GM19324 (cell line): ENCODE results near the gene FLNA.
"Not testable (repeated sequence)": the region's sequence is repeated elsewhere in the genome, so short reads cannot be mapped to it uniquely, and the experiment has no call there.

Source experiments
- ATAC-seq: cut with Tn5 transposase; IDR thresholded peaks from one replicate; pipeline ENCODE4 v1.9.1; 2021; ENCODE audit warnings: mild to moderate bottlenecking, moderate library complexity; ENCODE audit not compliant: unreplicated experiment, low FRiP score

FLNA gene

DNA sequence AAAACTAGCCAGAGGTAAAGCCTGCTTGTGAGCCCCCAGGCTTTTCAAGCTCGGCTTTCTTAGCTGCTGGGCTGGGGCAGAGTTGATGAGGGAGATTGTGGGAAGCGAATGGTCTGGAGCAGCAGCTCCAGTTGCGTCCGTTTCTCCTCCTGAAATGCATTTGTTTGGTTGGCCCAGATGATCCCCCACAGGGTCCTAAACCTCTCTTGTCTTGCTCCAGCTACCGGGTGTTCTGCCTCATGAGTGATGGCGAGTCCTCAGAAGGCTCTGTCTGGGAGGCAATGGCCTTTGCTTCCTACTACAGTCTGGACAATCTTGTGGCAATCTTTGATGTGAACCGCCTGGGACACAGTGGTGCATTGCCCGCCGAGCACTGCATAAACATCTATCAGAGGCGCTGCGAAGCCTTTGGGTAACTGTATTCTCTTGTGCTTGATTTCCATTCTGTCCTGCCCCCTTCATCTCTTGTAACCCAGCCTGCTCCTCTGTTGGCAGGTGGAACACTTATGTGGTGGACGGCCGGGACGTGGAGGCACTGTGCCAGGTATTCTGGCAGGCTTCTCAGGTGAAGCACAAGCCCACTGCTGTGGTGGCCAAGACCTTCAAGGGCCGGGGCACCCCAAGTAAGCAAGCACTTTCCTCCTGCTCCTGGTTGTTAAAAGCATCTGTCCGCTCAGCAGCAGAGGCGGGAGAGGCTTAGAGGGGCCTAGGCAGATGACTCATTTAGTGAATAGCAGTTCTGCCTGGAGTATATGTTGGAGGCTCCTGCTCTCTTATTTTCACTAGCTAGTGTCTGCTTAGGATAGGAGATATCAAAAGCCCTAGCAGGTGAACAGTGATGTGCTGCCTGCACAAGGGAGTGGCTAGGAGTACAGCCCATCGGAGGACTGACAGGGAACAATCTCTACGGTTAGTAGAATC is 63.6 kb downstream of the FLNA start:
- ATAC-seq: no peak

DNA sequence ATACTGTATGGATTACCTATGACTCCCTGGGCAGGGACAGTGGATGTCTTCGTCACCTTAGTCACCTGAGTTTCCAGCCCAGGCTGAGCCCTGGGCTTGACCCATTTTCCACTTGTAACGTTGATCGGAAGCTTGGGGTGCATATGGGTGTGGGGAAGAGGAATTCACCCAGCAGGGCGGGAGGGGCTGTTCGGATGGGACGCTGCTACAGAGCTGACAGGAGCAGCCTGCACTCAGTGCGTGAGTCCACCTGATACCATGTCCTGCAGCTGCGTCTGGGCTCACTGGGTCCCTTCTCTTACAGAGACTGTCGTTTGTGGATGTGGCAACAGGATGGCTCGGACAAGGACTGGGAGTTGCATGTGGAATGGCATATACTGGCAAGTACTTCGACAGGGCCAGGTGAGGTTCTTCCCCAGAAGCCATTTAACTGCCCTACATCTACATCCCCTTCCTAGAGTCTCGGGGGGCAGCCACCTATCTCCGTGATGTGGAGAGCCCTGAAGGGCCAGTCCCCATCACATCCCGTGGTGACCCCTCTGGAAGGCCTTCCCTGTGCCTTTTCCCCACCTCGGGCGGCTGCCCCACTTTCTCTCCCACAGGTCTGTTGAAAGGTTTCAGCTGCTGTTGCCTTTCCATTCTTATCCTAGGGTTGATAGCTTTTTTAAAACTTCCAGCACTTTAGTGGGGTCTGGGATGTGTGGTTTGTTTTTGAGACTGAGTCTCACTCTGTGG is 65.2 kb downstream of the FLNA start:
- no peak for ATAC-seq

DNA sequence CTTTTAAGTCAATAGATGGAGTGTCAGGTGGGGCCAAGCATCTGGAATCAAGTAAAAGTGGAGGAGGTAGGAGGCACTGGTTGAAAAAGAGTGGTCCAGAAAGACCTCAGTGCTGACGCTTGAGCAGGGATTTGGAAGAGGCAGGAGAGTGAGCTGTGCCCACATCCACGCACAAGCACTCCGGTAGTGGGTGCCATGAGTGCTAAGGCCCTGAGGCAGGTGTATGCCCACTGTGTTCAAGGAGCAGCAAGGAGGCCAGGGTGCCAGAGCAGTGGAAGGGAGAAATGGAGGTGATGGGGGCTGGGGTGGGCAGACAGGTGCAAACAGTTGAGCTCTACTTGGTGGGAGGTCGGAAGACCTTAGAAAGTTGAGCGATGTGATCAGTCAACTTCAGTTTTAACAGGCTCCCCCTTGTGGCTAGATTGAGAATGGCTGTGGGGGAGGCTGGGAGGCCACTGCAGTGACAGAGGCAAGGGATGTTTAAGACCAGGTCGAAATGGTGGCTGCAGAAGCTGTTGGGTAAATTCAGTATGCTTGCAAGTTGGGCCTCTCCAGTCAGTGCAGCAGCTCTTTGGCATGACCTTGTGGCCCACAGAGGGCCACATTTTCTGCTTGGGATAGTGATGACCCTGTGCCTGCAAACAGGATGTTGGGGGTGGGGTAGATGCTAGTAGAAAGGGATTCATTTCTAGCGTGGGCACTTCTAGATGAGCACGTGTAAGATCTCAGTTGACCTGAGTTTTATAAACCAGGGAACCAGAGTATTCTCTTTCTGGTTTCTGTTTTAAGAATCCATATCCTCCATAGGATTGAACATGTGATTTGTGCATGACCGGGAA is 66.1 kb downstream of the FLNA start:
- ATAC-seq: no peak

DNA sequence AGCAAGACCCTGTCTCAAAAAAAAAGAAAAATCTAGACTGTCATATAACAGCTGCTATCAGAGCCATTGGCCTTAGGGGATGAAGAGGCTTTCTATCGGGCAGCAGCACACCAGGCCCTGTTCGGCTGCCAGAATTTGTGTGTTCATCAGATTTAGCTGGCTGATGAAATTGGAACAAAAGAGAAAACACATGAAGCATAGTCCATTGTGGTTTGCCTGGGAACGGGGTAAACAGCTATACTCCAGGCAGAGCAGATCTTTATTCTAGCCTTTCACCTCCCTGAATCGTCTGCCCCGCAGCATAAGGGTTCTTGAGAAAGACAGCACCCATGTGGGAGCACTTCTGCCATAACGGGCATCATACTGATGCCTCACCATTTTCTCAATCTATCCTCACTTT is 67.2 kb downstream of the FLNA start:
- no peak for ATAC-seq

DNA sequence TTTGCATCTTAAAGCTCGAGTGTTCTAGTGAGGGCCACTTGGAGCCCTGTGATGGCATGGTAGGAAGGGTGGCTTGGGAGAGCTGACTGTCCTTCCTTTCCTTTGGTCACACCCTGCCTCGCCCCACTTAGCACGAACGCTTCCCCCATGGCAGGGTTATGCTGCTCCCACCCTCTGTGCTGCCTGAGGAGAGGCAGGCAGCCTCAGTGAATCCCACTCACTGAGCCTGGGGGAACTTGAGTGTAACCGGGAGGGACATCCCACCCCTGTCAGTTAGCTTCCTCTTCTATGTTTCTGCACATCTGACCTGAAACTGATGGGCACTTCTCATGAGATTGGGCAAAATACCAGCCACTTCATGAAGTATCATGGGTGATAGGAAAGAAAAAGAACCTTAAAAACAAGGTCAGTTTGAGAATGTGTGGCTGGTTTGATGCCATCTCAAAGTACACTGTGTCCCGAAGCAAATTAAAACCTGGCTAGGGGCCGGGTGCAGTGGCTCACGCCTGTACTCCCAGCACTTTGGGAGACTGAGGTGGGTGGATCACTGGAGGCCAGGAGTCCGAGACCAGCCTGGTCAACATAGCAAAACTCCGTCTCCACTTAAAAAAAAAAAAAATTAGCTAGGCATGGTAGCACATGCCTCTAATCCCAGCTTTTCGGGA is 68.8 kb downstream of the FLNA start:
- no peak for ATAC-seq

DNA sequence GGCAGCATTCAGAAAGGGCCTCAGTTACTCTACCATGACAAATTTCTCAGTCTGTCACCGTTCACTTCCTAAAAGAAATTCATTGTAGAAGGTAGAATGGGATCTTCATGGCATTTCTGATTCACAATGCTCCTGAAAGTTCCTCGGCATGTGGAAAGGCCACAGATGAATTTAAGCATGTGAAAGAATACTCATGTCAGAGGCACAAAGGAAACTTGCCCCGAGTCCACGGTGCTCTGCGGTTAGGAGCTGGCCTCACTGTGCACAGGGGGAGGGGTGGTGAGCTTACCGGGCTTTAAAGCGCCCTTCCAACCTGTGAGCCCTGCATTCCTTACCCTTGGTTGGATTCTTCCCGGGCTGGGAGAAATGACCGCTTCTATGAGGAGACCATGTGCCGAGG is 69.6 kb downstream of the FLNA start:
- ATAC-seq: no peak

DNA sequence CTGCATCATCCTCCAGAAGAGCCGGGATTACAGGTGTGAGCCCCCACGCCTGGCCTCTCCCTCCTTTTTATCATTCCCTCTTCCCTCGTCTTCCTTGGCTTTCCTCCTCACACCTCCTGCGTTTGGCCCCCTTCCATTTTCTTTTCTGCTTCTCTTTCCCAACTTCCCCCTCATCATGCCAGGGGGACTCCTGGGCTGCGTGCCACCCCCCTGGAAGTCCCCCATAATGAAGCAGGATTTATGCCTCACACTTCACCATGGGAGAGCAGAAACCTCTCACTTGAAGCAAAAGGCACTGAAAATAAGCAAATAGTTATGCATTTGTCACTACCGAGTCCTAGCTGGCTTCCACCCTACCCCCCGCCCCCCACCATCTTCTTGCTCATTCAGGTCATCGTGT is 71.0 kb downstream of the FLNA start:
- ATAC-seq: no peak

DNA sequence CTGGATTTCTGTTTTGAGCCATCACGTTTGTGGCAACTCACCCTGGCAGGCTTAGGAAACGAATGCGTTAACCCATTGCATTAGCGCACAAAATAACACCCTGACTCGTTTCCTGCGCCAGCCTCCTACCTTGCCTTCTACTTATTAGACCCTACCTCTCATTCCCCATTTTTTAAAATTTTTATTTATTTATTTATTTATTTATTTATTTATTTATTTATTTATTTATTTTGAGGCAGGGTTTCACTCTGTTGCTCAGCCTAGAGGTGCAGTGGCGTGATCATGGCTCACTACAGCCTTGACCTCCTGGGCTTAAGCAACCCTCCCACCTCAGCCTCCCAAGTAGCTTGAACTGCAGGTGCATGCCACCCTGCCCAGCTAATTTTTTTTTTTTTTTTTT is 71.4 kb downstream of the FLNA start:
- not testable (repeated sequence) for ATAC-seq

DNA sequence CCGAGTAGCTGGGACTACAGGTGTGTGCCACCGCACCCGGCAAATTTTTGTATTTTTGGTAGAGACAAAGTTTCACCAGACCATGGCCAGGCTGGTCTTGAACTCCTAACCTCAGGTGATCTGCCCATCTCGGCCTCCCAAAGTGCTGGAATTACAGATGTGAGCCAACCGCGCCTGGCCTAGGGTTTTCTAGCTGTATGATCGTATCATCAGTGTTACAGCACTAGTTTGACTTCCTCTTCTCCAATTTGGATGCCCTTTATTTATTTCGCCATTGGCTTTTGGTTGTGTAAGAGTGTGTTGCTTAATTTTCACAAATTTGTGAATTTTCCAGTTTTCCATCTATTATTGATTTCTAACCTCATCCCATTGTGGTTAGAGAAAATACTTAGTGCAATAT is 73.6 kb downstream of the FLNA start:
- no peak for ATAC-seq
